Ectodermal cell (in vitro differentiated cells): ENCODE results near the gene REPS2.

ENCODE experiments used
- H3K27ac ChIP-seq: 2 replicates; pipeline ENCODE4 v1.7.0; 2013; ENCODE audit warnings: mild to moderate bottlenecking, low read depth, low read length; ENCODE audit not compliant: insufficient read depth, poor library complexity, severe bottlenecking
- H3K27me3 ChIP-seq: 2 replicates; pipeline ENCODE4 v1.7.0; 2013; ENCODE audit warnings: mild to moderate bottlenecking, low read length; ENCODE audit not compliant: insufficient read depth, control insufficient read depth, poor library complexity, severe bottlenecking
- H3K36me3 ChIP-seq: one replicate; pipeline ENCODE4 v1.7.0; 2013; ENCODE audit warnings: low read length; ENCODE audit not compliant: control insufficient read depth, insufficient read depth
- H3K4me1 ChIP-seq: one replicate; pipeline ENCODE4 v1.7.0; 2013; ENCODE audit warnings: low read length; ENCODE audit not compliant: control insufficient read depth, insufficient read depth
- H3K4me3 ChIP-seq: 2 replicates; pipeline ENCODE4 v1.7.0; 2013; ENCODE audit warnings: low read depth, low read length, control low read depth; ENCODE audit not compliant: insufficient read depth
- H3K9me3 ChIP-seq: 2 replicates; pipeline ENCODE4 v1.7.0; 2013; ENCODE audit warnings: mild to moderate bottlenecking, low read length, moderate library complexity; ENCODE audit not compliant: control insufficient read depth
- WGBS, 2 experiments: methylation state at CpG; one replicate each; pipeline ENCODE4 v1.1.7; 2013; ENCODE audit warnings: missing lambda C conversion rate in 2 of 2; 5-methylcytosine and 5-hydroxymethylcytosine counted together

Gene REPS2

DNA sequence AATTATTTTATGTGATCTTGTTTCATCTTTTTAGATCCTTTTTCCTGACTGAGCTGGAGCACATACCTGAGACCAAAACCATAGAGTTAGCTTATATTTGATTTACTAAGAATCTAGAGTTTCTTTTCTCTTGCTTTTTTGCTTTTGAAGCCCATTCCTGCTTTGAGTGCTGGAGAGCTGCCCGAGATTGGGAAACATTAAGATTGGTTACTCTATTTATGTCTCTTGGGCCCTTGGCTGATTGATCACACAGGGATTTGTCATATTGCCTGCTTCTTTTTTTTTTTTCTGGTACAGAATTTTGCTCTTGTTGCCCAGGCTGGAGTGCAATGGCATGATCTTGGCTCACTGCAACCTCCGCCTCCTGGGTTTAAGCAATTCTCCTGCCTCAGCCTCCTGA lies 73.9 kb downstream of the REPS2 start:
- Histone ChIP-seq H3K36me3 (no peaks in the 10 kb centered on the region), H3K4me1 (no peaks in the 10 kb centered on the region), H3K27ac (no peak overlapping the region), H3K9me3 (no peaks in the 10 kb centered on the region), H3K27me3 (no peaks in the 10 kb centered on the region), H3K4me3 (no peak overlapping the region)
- WGBS, 2 experiments = 92 to 95% methylated on average over 2 of the region's 2 CpGs

GRCh38 chrX:17020851-17021821 lies 74.7 kb downstream of the REPS2 start:
- H3K27me3 ChIP-seq = no peaks in the 10 kb centered on the region
- no peaks in the 10 kb centered on the region for H3K36me3 ChIP-seq
- H3K4me3 ChIP-seq = no peak overlapping the region
- 90 to 94% methylated on average over 10 of the region's 10 CpGs for WGBS, 2 experiments
- no peaks in the 10 kb centered on the region for H3K9me3 ChIP-seq
- no peaks in the 10 kb centered on the region for H3K4me1 ChIP-seq
- H3K27ac ChIP-seq = no peak overlapping the region

DNA sequence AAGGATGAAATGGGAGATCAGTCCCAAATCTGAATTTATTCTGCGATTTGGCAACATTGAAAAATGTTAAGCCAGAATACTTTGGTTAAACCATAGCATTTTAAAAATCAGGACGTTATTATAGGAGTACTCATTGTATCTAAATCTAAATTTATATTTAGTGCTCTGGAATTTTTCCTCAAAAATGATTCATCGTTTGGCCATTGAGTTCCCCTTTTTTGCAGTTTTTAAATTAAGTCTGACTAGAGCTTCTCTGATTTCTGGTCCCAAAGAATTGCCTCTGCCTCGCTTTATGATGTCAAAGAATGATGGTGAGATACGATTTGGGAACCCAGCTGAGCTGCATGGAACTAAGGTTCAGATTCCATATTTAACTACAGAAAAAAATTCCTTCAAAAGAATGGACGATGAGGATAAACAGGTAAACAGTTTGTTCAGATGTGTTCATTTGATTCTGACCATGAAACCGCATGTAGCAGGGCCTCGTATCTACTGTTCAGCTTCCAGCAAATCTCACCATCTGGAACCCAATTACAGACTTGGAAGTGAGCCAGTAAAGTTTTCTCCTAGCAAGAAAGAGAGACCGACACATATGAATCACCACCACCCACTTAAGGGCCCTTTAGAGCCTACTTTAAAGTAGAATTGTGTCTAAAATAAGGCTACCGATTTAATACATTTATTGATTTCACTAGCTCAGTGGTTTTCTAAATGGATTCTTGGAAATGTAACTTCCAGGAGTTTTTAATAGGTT lies 75.6 kb downstream of the REPS2 start:
- no peaks in the 10 kb centered on the region for H3K4me1 ChIP-seq
- WGBS, 2 experiments = 91 to 97% methylated on average over 6 to 7 of the region's 10 CpGs

DNA sequence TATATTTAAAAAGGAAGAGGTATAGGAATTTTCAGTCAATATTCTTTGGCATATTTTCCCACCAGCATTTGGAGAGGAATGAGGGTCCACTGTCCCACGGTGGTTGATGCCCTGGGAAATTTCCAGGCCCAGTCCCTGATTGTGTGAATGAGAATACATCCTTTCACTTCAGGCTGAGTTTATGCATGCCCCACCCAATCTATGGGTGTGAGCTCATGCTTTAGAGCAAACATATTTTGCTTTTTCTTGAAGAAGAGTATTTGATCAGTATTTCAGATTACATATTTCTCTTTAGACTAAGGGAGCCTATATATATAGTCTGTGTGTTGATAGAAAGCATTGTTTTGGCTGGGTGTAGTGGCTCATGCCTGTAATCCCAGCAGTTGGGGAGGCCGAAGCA lies 77.2 kb downstream of the REPS2 start:
- Histone ChIP-seq H3K27me3 (no peaks in the 10 kb centered on the region), H3K4me3 (no peak overlapping the region), H3K4me1 (no peaks in the 10 kb centered on the region), H3K9me3 (no peaks in the 10 kb centered on the region), H3K27ac (no peak overlapping the region), H3K36me3 (no peaks in the 10 kb centered on the region)
- WGBS, 2 experiments = 93 to 95% methylated on average over 2 of the region's 2 CpGs

More for the DNA sequence above, 75.6 kb downstream of the REPS2 start:
- no peaks in the 10 kb centered on the region for H3K27me3 ChIP-seq
- no peaks in the 10 kb centered on the region for H3K36me3 ChIP-seq
- no peak overlapping the region for H3K4me3 ChIP-seq
- H3K9me3 ChIP-seq = no peaks in the 10 kb centered on the region
- no peak overlapping the region for H3K27ac ChIP-seq

GRCh38 chrX:17024886-17025285 lies 78.4 kb downstream of the REPS2 start:
- WGBS, 2 experiments = 56 to 61% methylated on average over 10 to 11 of the region's 11 CpGs

GRCh38 chrX:17025621-17026302 lies 79.3 kb downstream of the REPS2 start:
- Histone ChIP-seq H3K9me3 (no peaks in the 10 kb centered on the region), H3K4me1 (no peaks in the 10 kb centered on the region), H3K27me3 (no peaks in the 10 kb centered on the region), H3K4me3 (no peak overlapping the region), H3K27ac (no peak overlapping the region), H3K36me3 (no peaks in the 10 kb centered on the region)
- WGBS, 2 experiments = 92 to 95% methylated on average over 7 of the region's 7 CpGs

More at GRCh38 chrX:17024886-17025285, 78.4 kb downstream of the REPS2 start:
- no peaks in the 10 kb centered on the region for H3K9me3 ChIP-seq
- H3K4me1 ChIP-seq = no peaks in the 10 kb centered on the region
- no peak overlapping the region for H3K4me3 ChIP-seq
- no peaks in the 10 kb centered on the region for H3K27me3 ChIP-seq
- H3K36me3 ChIP-seq = no peaks in the 10 kb centered on the region
- H3K27ac ChIP-seq = no peak overlapping the region

DNA sequence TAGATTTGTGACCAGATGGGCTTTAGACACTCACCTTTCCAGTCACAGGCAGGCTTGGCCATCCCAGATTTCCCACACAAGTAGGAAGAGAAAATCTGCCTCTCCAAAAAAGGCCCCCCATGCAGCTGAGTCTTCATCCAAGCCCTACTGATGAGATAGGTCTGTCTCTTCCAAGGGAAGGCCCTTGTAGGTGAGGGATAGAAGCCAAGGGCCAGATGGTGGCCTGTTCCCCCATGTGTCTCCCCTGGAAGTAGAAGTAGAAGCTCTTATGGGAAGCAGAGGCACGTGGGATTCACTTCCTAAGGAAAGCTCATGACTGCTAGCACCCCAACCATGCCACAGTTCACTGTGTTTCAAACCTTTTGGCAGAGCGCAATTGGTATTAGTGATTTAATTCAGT lies 81.5 kb downstream of the REPS2 start:
- H3K36me3 ChIP-seq = no peaks in the 10 kb centered on the region
- no peaks in the 10 kb centered on the region for H3K4me1 ChIP-seq
- no peaks in the 10 kb centered on the region for H3K9me3 ChIP-seq
- H3K27me3 ChIP-seq = no peaks in the 10 kb centered on the region
- H3K4me3 ChIP-seq = no peak overlapping the region
- 57 to 88% methylated on average over 1 to 2 of the region's 2 CpGs for WGBS, 2 experiments
- no peak overlapping the region for H3K27ac ChIP-seq

GRCh38 chrX:17028356-17028755 lies 81.9 kb downstream of the REPS2 start:
- no peaks in the 10 kb centered on the region for H3K9me3 ChIP-seq
- no peaks in the 10 kb centered on the region for H3K4me1 ChIP-seq
- no peak overlapping the region for H3K27ac ChIP-seq
- no peaks in the 10 kb centered on the region for H3K27me3 ChIP-seq
- no peak overlapping the region for H3K4me3 ChIP-seq
- no peaks in the 10 kb centered on the region for H3K36me3 ChIP-seq

- Histone ChIP-seq H3K36me3 (no peaks in the 10 kb centered on the region), H3K4me1 (no peaks in the 10 kb centered on the region), H3K4me3 (no peak overlapping the region), H3K9me3 (no peaks in the 10 kb centered on the region), H3K27me3 (no peaks in the 10 kb centered on the region), H3K27ac (no peak overlapping the region)
- 80 to 92% methylated on average over 1 to 4 of the region's 4 CpGs for WGBS, 2 experiments
Measured at GRCh38 chrX:17030092-17030491, 83.6 kb downstream of the REPS2 start.
